AG04450 (cell line): Measurements from ENCODE around the gene NECTIN1. TPM values are rescaled to one million over a fixed set of nuclear protein-coding genes. Genes with fewer than 3 reads are reported as not detected.

Source experiments
- CTCF ChIA-PET: fragments of 300-600, 350-600 bp; formaldehyde crosslinking; extraction: SDS; loops from one replicate; lab custom pipeline; 2022; ENCODE audit warnings: antibody characterized with exemption, inconsistent platforms; lab: Charles Lee
- POLR2A ChIA-PET: fragments of 350-600 bp; formaldehyde crosslinking; extraction: SDS; loops from one replicate; lab custom pipeline; 2021; ENCODE audit warnings: antibody characterized with exemption, inconsistent platforms; lab: Yijun Ruan, JAX
- DNase-seq: peaks from one replicate; pipeline ENCODE4 v3.0.0-alpha.2; 2011; ENCODE audit warnings: low read depth, low spot score
- H3K27ac ChIP-seq: one replicate; pipeline ENCODE4 v1.5.1; 2012; ENCODE audit warnings: low read depth, low read length, control low read depth
- H3K27me3 ChIP-seq: one replicate; pipeline ENCODE4 v1.6.0; 2012; ENCODE audit warnings: low read length; ENCODE audit not compliant: control insufficient read depth, insufficient read depth
- H3K4me3 ChIP-seq: 2 replicates; pipeline ENCODE4 v1.5.1; 2011; ENCODE audit warnings: mild to moderate bottlenecking, low read depth, low read length, control low read depth
- H3K9me3 ChIP-seq: 2 replicates; pipeline ENCODE4 v1.5.1; 2012; ENCODE audit warnings: low read length; ENCODE audit not compliant: control insufficient read depth, insufficient read depth
- CTCF ChIP-seq: IDR thresholded peaks from 2 replicates; pipeline ENCODE4 v1.5.1; 2011; ENCODE audit warnings: low read depth, low read length, control low read depth, inconsistent platforms
- polyA plus RNA-seq: library from polyadenylated mRNA; depleted of rRNA; stranded (reverse); fragments of >200 nt; gene quantifications from 2 replicates; pipeline ENCODE4 v1.2.3, GENCODE V29; 2011

NECTIN1 gene
- polyA plus RNA-seq, 1 experiment, result 2.8 TPM

- CTCF ChIA-PET, result no interaction called here
- no peak for TF ChIP-seq CTCF
- H3K27ac ChIP-seq, result no peak overlapping the region
- no peaks in the 10 kb centered on the region; the same call in 1 of the 2 replicates for H3K9me3 ChIP-seq
- H3K4me3 ChIP-seq, result no peak overlapping the region
- POLR2A ChIA-PET, result no interaction called here
- no peak for DNase-seq
- peaks cover 9% of the 10 kb centered on the region for H3K27me3 ChIP-seq
These were observed 42.3 kb upstream of the NECTIN1 start for GRCh38 chr11:119771172-119771770.

GRCh38 chr11:119765628-119766027, 36.6 kb upstream of the NECTIN1 start:
- no peak for TF ChIP-seq CTCF
- no peak for DNase-seq
- H3K27ac ChIP-seq, result no peak overlapping the region
- H3K9me3 ChIP-seq, result no peaks in the 10 kb centered on the region; the same call in 1 of the 2 replicates
- CTCF ChIA-PET, result no interaction called here
- POLR2A ChIA-PET, result no interaction called here
- peaks cover 8% of the 10 kb centered on the region for H3K27me3 ChIP-seq
- H3K4me3 ChIP-seq, result no peak overlapping the region

GRCh38 chr11:119764108-119764868, 35.3 kb upstream of the NECTIN1 start:
- H3K4me3 ChIP-seq, result no peak overlapping the region

GRCh38 chr11:119763071-119763728, 34.2 kb upstream of the NECTIN1 start:
- CTCF ChIA-PET, result no interaction called here

More at GRCh38 chr11:119764108-119764868, 35.3 kb upstream of the NECTIN1 start:
- no peak overlapping the region for H3K27ac ChIP-seq
- POLR2A ChIA-PET, result no interaction called here
- CTCF ChIA-PET, result no interaction called here
- TF ChIP-seq CTCF, result no peak
- H3K9me3 ChIP-seq, result no peaks in the 10 kb centered on the region; the same call in 1 of the 2 replicates
- no peak for DNase-seq
- peaks cover 11% of the 10 kb centered on the region for H3K27me3 ChIP-seq

More at GRCh38 chr11:119763071-119763728, 34.2 kb upstream of the NECTIN1 start:
- Histone ChIP-seq H3K27ac (no peak overlapping the region), H3K27me3 (peaks cover 9% of the 10 kb centered on the region), H3K9me3 (no peaks in the 10 kb centered on the region; the same call in none of the 2 replicates), H3K4me3 (no peak overlapping the region)
- no peak for DNase-seq
- POLR2A ChIA-PET, result no interaction called here
- TF ChIP-seq CTCF, result no peak
